Measurements from ENCODE around the gene HOXC6. TPM values are rescaled to one million over a fixed set of nuclear protein-coding genes. Genes with fewer than 3 reads are reported as not detected.
A peak's percentile ranks its signal among the peaks of the same experiment; 100 is the strongest.

The HOXC6 gene
- total and polyA plus RNA-seq, 2 of the 8 experiments (the other 6 are each of a cell fraction or from before 2014, with no cell fraction given): not detected

- H2BK15ac ChIP-seq (ENCODE audit: low read length): no peak overlapping the region
- no peaks in the 10 kb centered on the region for H3K79me1 ChIP-seq (ENCODE audit: low read depth, low read length)
- no peak overlapping the region for H2BK120ac ChIP-seq (replicated peaks; ENCODE audit: low read depth, low read length)
- no peak overlapping the region for H3K14ac ChIP-seq (ENCODE audit: insufficient read length)
- no peak overlapping the region for H3K4me3 ChIP-seq (ENCODE audit: extremely low read depth in 1 of 4, insufficient read depth in 2 of 4, low read depth in 3 of 4, low read length in 4 of 4)
- H3K79me2 ChIP-seq (ENCODE audit: control insufficient read depth in 1 of 2, insufficient read depth in 2 of 2, low read length in 2 of 2): no peaks in the 10 kb centered on the region
- H3K9ac ChIP-seq (replicated peaks in 1 of 4; ENCODE audit: extremely low read depth in 1 of 4, low read depth in 3 of 4, low read length in 3 of 4): no peak overlapping the region
- DNase-seq (ENCODE audit: low read depth in 1 of 2, low spot score in 2 of 2) (no peak), FAIRE-seq (no peak)
- H3K23me2 ChIP-seq (ENCODE audit: low read depth, low read length): peaks cover 3% of the 10 kb centered on the region
- no peak overlapping the region for H4K5ac ChIP-seq (ENCODE audit: insufficient read length, low read depth, low read length)
- no peak overlapping the region for H2BK20ac ChIP-seq (ENCODE audit: low read length)
- H3K23ac ChIP-seq (ENCODE audit: insufficient read length): no peak overlapping the region
- no peak overlapping the region for H3K27ac ChIP-seq (ENCODE audit: low read depth, low read length)
- H3K4me2 ChIP-seq (ENCODE audit: insufficient read depth in 1 of 2, low read depth in 2 of 2, low read length in 2 of 2): peak overlapping the region in 1 of 2 experiments; percentile 50; a peak in 1 of 4 replicates
- H4K91ac ChIP-seq (replicated peaks; ENCODE audit: insufficient read length, low read length): no peak overlapping the region
- H3K27me3 ChIP-seq (replicated peaks in 1 of 4; ENCODE audit: control insufficient read depth in 3 of 4, extremely low read depth in 1 of 4, insufficient read depth in 3 of 4, low read length in 3 of 4): peaks cover 95 to 100% (median 99%) of the 10 kb centered on the region in 4 experiments
- peak; percentile 2 for TF ChIP-seq RNF2 (IDR thresholded peaks at IDR 0.05; ENCODE audit: borderline replicate concordance, low read depth, low read length, missing control alignments, poor library complexity, severe bottlenecking)
- TF ChIP-seq SRF (IDR thresholded peaks at IDR 0.05; ENCODE audit: low read depth, low read length): no peak
- peak; percentile 35; the same call in 1 of the 2 replicates for TF ChIP-seq CBX8 (IDR thresholded peaks at IDR 0.05; ENCODE audit: borderline replicate concordance, low read depth, low read length)
- POLR2A ChIA-PET (ENCODE audit: partially characterized antibody): interaction anchor here (0.9 to 1.0 kb wide), 2 partner anchors 18 to 29 kb away, joined by 3 read pairs; no protein-coding TSS in a partner anchor
- no peak overlapping the region for H4K8ac ChIP-seq (ENCODE audit: extremely low read depth, insufficient read depth, low read length)
- no peak overlapping the region for H3K56ac ChIP-seq (replicated peaks; ENCODE audit: insufficient read length, low read depth, low read length)
- H2AK5ac ChIP-seq (ENCODE audit: low read depth, low read length): peak overlapping the region; percentile 28; the same call in 1 of the 2 replicates
- H2BK12ac ChIP-seq (ENCODE audit: low read depth, low read length): peak overlapping the region; percentile 44; the same call in 1 of the 2 replicates
- H2BK5ac ChIP-seq (ENCODE audit: low read depth, low read length): no peak overlapping the region
- CTCF ChIA-PET (ENCODE audit: partially characterized antibody): interaction anchor here (0.6 to 4.9 kb wide), 24 partner anchors 13 to 322 kb away, joined by 3 to 34 read pairs (median 4); partner anchors contain the start of genes HOXC5, HOXC8 and SMUG1
- peaks cover 0 to 2% (median 0%) of the 10 kb centered on the region in 4 experiments; a peak in 1 of 8 replicates for H3K36me3 ChIP-seq (ENCODE audit: control insufficient read depth in 2 of 4, insufficient read depth in 4 of 4, low read length in 3 of 4)
- H3K4ac ChIP-seq (replicated peaks; ENCODE audit: insufficient read length, low read depth, low read length): no peak overlapping the region
- peaks cover 1 to 18% (median 3%) of the 10 kb centered on the region in 4 experiments; a peak in 6 of 7 replicates for H3K4me1 ChIP-seq (replicated peaks in 1 of 4; ENCODE audit: control insufficient read depth in 3 of 4, insufficient read depth in 4 of 4, low read length in 3 of 4)
- no peaks in the 10 kb centered on the region for H3K9me3 ChIP-seq (ENCODE audit: insufficient read depth in 2 of 2, low read depth in 1 of 2, low read length in 1 of 2)
- no peak overlapping the region; the same call in 1 of the 2 replicates for H3K18ac ChIP-seq (ENCODE audit: extremely low read depth, low read length)
- no peak overlapping the region for H2AFZ ChIP-seq (ENCODE audit: low read length)
- peaks cover 15 to 19% of the 10 kb centered on the region in 2 experiments for H4K20me1 ChIP-seq (replicated peaks in 1 of 2; ENCODE audit: control insufficient read depth in 1 of 2, insufficient read depth in 2 of 2, low read length in 2 of 2)
- WGBS, 2 experiments (ENCODE audit: extremely low coverage in 1 of 2, insufficient coverage in 1 of 2, insufficient read length in 1 of 2, insufficient replicate concordance in 2 of 2, low coverage in 1 of 2, low lambda C conversion rate in 2 of 2, missing lambda C conversion rate in 1 of 2): 13% methylated on average over 9 of the region's 10 CpGs; no CpG with 5 or more reads in 1 of the 2 experiments
Observed at GRCh38 chr12:54052438-54053002, 24.3 kb downstream of the HOXC6 start.

All from H1 (cell line).